Measurements from ENCODE around the gene CSNK1E.

Gene CSNK1E

DNA sequence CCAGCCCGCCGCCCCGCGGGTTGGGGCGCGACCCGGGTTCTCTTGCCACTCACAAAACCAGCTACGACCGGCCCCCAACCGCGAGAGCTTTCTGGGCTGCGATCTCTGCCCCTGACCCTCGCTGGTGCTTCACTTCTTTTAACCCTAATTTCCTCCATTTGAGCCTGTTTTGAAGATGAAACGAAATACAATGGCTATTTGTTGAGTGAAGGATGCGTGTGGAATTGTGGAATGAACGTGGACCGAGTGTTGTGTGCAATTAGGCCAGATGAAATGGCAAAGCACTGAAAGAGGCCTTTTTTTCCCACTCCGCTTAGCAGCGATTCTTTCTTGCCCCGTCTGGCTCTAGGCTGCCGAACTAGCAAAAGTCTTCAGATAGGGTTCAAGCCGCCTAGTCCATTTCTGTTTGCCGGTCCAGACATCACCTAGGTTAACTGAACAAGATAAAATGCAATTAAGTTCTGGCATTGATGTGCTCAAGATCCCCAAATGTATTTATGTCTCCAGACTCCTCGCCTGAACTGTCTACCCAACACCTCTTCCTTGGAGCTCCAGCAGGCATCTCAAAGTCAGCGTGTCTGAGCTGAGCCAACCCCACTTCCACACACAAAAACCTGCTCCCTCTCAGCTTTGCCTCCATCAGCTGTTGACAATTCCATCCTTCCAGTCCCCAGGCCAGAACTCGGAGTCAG lies 44.0 kb downstream of the CSNK1E start:
- DNase-seq (ENCODE audit: low spot score) = no peak

DNA sequence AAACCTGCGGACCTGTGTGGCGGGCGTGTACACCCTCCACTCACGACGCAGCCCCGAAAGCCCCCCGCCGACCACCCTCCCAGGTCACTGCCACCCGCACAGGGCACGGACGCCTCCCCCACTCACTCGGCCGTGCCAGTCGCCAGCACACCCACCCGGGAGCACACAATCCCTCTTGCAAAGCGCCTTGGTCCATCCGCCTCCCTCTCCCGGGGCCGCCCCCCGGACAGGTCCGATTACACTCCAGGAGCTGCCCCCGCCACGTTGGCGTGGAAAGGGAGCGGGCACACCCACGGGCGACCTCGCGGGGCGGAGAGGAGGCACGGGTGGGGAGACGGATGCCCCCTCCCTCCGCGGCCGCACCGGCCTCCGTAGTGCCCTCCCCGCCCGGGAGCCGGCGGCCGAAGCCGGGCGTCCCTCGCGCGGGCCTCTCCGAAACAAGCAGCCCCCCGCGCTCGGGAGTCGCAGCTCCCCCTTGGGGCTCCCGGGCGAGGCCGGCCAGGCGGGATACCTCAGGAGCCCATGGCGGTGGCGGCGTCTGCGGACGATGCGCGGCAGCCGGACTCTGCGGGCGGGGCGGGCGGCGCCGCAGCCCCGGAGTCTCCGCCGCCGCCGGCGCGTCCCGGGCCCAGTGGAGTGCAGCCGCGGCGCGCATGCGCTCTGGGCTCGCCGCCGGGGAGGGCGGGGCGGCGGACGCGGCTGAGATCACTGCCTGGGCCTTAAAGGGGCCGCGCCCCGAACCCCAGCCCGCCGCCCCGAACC lies 44.7 kb downstream of the CSNK1E start, which contains the start of gene TMEM184B:
TMEM184B (minus strand) TSS at position 638 of the 762 bp plus-strand sequence. CDS start 25,049 bp downstream, outside the sequence.
- DNase-seq (ENCODE audit: low spot score) = peak; percentile 75

DNA sequence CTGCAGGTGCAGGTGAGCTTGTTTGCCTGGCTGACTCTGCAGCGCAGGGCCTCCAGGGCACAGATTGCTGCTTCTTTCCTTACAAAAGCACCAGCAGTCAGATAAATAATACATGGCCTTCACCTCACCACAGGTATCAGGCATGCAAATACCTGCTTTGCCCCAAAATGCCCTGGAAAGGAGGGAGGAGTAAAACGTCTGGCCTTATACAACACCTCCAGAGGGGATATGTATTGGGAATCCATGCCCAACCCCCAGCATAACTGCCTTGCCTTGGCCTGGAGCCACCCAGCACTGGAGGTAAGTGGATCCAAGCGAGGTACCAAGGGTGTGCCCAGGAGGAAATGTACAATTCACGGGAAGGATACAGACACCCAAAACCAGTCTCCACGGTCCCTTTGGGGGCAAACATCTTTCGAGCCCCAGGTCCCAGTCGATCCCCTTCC lies 45.3 kb downstream of the CSNK1E start:
- DNase-seq (ENCODE audit: low spot score) = no peak

DNA sequence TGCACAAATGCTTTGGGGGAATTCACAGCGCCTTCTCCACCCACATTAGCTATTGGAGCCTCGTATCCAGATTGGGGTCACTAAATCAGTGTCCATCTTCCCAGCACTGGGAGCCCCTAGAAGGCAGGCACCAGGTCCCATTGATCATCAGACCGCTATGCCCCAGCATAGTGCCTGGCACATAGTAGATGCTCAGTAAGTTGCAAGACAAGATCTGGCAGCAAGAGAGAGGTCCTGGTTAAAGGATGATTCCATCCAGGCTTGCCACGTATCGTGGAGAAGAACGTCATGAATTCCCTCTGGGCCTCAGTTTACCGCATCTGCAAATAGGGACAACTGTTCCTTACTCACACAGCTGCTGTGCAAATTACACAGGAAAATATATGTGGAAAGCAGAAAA lies 46.1 kb downstream of the CSNK1E start:
- DNase-seq (ENCODE audit: low spot score) = no peak

DNA sequence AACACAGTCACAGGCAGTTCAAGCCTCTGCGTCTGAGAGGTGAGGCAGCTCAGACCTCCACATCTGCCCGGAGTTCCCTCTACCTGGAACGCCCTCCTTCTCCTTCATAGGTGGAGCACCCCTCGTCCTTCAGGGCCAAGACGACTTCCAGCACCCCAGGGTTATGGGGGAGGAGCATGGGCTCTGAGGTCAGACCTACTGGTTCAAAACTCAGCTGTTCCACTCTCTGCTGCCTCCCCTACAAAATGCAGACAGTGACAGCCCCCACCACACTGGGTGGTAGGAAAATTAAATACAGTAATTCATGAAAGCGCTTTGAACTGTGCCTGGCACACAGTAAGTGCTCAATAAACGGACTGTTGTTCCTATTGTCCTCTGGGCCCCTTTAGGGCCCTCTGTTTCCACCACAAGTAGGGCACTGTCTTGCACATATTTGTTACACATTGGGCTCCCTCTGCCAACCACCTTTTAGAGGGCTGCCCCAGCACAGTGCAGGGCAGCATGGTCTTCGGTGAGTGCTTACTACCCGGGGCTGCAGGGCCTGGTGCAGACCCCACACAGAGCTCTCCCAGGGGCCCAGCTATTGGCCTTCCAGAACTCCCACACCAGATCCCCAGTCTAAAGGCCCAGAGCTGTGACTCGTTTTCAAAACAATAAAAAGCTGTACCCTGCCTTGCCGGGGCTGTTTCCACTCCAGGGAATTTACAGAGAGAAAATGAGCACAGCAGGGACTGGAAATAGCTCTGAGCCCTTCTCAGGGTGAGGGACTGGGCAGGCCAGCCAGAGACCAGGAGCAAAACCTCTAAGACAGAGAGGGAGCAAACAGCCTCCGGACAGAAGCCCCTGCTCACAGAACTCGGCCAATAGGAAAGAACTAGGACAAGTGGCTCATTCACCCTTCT lies 46.9 kb downstream of the CSNK1E start:
- DNase-seq (ENCODE audit: low spot score) = no peak

DNA sequence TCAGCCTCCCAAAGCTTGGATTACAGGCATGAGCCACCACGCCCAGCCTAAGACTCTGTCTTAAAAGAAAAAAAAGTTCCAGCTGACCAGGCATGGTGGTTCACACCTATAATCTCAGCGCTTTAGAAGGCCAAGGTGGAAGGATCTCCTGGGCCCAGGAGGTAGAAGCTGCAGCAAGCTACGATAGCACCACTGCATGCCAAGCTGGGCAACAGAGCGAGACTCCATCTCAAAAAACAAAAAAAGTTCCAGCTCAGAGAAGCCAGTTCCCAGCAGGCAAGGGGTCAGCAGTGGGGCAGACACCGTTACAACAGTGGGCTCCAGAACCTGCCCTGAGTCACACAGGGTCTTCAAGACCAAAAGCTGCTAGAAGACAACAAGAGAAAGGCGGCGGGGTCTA lies 47.8 kb downstream of the CSNK1E start:
- no peak for DNase-seq (ENCODE audit: low spot score)

DNA sequence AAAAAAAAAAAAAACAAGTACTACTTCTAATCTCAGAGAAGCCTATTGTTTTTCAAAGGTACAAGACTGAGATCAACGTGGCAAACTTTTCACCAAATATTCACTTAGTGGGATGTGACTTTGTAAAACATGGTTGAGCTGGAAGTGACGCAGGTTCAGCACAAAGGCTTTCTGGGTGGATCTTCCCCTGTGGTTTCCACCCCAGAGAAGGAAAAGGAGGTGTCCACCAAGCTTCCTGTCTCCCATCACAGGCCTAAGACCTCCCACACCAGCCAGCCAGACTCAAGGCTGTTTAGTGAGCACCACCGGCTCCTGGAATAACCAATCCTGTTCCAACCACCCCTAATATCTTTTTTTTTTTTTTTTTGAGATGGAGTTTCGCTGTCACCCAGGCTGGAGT lies 50.1 kb downstream of the CSNK1E start:
- peak; percentile 43 for DNase-seq (ENCODE audit: low spot score)

DNA sequence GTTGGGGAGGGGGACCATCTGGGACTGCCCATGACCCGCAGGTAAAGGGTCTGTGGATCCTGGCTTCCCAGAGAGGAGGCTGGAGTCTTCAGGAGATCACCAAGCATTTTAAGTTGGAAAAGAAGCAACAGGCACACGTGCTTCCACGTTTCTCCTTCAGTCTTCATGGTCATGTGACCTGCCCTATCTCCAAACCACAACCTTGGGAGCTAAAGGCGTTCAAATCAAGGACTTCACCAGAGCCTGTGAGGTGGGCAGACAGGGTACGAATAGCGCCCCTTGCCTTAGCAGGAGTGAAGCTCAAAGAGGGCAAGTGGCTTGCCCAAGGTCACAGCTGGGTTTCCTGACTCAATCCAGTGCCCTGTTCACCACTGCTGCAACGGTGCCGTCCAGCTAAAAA lies 51.1 kb downstream of the CSNK1E start:
- DNase-seq (ENCODE audit: low spot score) = no peak

DNA sequence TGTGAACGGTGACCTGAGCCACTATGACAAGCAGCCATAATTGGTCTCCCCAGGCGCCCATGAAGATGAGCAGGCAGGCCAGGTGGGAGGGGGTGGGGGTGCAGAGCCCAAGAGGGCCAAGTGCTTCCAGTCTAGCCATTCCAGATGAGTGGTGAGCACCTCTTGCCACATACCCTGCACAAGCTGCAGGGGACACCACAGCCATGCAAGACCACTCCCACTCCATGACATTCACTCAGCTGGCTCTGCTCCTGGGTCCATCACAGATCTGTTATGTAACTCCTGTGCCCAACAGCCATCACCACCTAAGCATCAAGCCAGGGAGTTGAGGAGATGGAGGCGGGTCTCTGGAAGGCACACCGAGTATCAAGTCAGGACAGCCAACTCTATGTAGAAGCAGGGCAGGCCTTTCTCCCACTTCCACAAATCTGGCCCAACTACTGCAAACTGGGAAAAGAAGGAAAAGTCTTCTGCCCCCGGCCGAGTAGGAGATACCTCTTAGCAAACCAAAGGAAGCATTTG lies 52.9 kb downstream of the CSNK1E start:
- DNase-seq (ENCODE audit: low spot score) = no peak

DNA sequence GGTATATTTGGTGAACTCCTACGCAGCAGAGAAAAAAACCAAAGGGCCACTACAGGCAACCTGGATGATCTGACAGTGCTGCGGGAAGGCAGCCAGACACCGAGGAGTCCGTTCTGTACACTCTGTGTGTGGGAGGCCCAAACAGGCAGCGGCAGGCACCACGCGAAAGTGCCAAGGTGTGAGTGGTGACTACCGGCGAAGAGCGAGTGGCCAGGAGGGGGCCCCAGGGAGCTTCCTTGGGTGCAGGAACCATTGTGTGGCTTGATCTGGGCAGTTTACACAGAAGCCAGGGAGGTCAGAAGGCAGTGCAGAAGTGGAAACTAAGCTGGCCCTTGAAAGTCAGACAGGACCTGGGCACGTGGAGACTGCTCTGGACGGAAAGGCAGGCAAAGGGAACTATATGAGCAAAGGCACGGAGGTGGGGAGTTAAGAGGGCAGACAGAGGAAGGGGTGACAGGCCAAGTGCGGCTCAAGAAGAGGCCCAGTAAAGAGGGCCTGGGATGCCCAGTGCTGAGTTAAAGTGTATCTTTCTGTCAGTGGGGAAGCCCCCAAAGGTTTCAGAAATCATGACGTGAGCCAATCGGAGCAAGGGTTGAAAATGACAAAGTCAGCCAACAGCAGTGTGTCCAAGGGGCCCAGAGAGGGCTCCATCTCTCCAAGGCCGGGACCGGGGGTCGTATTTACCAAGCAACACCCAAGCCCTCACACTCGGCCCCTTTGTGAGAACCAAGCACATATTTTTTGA lies 55.0 kb downstream of the CSNK1E start:
- DNase-seq (ENCODE audit: low spot score) = peak; percentile 25

DNA sequence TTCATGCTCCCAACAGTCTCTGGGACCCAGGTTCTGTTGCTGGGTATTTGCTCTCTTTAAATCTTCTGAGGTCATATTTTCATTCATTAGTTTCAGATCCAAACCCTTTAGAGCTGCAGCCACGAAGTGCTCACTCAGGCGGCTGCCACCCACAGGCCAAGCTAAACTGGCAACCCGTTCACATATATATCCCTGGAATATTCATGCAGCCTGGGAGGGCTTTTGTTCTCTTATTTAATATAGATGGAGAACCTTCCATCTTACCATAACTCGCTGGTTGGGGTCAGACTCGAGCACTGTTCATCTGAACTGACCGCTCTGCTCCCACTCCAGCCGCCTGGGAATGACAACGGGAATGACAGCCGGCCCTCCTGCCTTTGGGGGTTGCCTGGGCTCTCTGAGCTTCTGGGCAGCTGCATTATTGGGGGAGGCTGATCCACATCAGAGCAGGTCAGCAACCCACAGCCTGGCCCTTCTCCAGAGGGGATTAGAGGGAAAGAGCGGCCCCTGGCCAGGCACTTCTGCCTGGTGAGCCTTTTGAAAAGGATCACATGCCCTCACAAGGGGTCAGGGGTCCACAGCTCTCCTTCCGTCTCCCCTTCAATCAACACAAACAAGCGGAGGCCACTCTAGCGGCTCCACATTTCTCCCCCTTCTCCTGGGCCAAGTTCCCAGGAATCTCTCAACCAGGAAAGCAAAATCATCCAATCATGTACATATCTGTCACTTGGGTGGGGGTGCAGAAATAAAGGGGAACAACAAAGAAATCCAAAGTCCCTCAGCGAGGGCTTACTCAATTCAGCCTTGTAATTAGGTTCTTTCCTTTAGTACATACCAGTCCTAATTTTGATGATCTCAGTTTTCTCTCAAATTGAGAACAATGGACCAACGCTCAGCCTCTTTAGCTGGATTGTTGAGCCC lies 56.2 kb downstream of the CSNK1E start:
- DNase-seq (ENCODE audit: low spot score) = no peak

DNA sequence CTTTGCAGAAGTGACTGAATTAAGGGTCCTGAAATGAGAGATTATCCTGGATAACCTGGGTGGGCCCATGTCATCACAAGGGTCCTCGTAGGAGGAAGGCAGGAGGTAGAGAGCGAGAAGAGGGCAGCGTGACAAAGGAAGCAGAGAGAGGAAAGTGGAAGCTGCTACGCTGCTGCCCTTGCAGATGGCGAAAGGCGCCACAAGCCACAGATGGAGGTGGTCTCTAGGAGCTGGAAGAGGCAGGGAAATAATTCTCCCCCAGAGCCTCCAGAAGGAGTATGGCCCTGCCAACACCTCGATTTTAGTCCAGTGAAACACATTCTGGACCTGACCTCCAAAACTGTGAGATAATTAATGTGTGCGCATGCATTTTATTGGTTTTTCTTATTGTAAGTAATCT lies 57.9 kb downstream of the CSNK1E start:
- DNase-seq (ENCODE audit: low spot score) = no peak

DNA sequence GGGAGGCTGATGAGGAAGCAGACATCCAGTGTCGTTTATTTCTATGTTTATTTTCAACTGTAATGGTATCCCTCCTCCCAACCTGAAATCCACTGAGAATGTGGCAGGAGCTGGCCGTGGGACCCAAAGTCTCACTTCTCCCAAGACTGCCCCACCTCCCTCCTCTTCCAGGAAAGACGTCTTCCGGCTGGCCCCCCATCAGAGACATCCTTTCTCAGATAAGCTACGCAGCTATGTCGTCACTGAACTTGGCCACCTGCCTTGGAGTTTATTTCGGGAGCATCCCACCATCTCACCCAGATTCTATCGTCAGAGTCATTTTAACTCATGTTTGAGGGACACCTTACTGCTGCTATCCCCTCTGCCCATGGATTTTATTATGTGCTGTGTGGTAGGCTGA lies 58.3 kb downstream of the CSNK1E start:
- DNase-seq (ENCODE audit: low spot score) = no peak

DNA sequence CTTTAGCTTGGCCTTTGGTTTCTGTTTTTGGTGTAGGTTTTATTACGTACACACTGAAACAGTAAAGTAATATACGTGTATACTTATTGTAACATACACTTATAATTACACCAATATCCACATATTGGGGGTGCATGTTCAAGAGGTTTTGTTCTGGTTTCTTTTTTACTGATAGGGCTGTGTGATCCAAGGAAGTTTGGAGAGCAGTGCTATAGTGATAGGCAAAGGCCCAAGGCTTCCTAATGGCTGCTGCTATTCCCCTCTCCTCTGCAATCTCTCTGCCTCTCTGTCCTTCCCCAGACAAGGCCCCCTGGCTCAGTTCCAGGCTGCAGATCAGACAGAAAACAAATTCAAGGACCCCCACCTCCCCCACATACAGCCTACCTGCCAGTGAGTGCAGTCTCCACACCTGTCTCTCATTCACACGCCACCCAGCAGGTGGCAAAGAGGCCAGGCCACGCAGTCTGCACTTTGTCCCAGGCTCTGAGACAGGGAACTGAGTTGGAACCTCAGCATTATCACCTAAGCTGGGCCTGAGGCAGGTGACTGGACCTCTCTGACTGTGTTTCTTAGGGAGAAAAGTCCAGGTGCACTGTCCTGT lies 59.5 kb downstream of the CSNK1E start:
- no peak for DNase-seq (ENCODE audit: low spot score)

DNA sequence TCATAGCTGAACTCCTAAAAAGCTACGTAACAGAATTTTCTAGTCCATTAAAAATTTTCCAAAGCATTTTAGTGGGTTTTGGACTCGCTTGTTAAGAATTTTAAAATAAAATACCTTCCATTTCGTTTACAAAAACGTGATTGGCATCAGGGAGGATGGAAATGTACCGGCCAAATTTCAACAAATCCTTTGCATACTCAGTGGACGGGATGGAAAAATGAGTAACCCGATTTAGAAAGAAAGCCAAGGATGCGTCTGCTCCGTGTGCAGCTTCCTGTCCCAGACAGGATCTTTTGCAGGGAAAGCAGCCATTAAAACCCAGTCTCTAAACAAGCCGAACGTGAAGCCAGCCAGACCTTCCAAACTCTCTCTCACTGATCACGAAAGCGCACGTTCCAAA lies 60.1 kb downstream of the CSNK1E start:
- DNase-seq (ENCODE audit: low spot score) = no peak

DNA sequence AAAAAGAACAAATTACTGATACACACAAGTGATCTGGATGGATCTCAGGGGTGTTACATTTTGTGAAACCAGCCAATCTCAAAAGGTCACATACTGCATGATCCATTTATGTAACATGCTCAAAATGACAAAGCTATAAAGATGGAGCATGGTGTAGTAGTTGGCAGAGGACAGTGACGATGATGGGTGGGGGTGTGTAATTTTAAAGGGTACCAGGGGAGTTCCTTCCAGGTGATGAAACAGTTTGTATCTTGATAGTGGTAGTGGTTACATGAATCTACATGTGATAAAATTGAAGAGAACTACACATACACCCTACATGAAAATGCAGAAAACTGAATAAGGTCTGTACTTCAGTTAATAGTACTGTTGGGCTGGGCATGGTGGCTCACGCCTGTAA lies 61.5 kb downstream of the CSNK1E start:
- no peak for DNase-seq (ENCODE audit: low spot score)

DNA sequence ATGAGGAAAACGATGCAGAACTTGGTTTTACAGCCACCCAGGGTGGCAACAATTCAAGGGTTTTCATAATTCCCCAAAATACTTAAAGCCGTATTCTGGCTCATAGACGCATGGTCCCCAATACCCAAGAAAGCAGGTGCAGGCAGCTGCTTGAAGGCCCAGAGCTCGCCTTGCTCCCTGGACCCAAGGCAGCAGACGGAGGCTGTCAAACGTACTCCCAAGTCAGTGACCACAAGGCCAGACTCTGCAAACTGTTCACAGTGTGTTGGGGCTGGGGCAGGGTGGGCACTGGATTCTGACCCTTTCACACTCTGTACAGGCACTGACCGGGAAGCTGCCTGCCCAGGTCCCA lies 65.9 kb downstream of the CSNK1E start:
- no peak for DNase-seq (ENCODE audit: low spot score)

DNA sequence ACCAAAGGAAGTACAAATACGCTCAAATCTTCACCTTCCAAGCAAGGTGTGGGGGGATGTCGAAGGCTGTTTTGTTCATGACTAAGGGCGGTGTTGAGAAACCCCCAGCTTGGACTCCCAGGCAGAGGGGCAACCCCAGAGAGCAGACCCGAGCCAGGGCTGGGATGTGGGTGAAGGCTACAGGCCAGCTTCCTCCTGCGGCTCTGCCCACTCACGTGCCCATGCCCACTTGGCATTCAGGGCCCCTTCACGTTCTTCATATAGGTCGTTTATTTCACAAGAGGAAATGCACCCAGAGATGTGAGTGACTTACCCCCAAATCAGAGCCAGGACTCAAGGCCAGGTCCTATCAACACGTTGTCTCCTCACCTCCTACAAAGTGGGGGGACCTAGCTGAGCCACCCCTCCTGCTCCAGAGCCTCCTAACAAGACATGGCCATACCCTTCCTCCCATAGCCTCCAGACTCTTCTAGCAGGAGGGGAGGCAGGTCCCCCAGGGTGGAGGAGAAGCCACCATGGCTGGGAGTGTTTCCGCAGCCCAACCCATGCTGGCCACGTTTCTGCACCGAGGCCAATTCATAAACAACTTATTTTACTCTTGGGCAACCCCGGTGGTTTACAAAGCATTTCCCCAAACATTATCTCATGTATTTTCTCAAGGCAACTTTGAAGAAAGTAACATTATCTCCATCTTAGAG lies 66.4 kb downstream of the CSNK1E start:
- no peak for DNase-seq (ENCODE audit: low spot score)

DNA sequence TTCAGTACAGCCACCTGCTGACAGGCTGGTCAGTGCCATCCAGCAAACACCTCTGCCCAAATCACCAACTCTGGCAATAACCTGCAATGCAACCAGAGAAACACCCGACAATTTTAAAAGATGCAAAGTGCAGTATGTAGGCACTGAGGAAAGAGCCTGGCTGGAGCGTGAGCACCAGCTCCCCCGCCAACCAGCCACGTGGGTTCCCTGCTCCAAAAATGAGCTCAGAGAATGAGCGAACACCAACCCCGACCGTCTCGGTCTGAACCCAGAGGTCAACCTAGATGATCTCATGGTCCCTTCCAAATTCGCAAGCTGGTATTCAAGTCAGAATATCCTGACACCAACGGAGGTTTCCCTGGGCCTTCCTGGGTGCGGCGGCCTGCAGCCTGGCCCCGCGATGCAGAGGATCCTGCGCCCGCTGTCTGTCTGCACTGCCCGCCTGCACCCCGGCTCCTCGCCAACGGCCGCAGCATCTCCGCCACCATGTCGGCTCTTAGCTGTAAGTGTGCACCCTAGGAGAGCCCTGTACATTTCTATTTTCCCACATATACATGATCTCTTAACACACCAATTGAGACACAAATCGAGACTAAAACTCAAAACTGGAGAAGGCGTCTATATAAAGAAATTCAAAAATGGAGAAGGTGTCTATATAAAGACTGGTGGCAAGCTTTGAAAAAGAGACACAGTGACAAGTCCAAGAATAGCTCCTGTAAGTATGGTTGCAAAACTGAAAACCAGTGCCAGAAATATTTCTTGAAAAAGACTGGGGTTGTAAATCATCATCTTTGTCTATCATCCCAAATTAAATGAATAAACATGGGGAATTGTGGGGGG lies 67.2 kb downstream of the CSNK1E start:
- DNase-seq (ENCODE audit: low spot score) = no peak

All from activated CD4-positive, alpha-beta T cell treated with anti-CD3 and anti-CD28 coated beads, Interleukin-2, Interleukin-4, amounts not matched to agents 100 ng/mL and 50 ng/mL, durations not matched to agents 16 hours and 8 hours (primary cell).